Loucy (cell line): ENCODE measurements around the gene DOCK9.

ENCODE experiments used
- H2AFZ ChIP-seq: fragments of 200-600 bp; sonication (generic); 2 replicates; pipeline ENCODE4 v1.6.0; 2016; ENCODE audit warnings: antibody characterized with exemption, mild to moderate bottlenecking, low read length, moderate library complexity
- H3F3A ChIP-seq: fragments of 200-600 bp; 2 replicates; pipeline ENCODE4 v1.6.0; 2016; ENCODE audit warnings: antibody characterized with exemption, low read depth, mild to moderate bottlenecking
- H3K27me3 ChIP-seq: fragments of 200-600 bp; sonication (generic); 2 replicates; pipeline ENCODE4 v1.6.1; 2014; ENCODE audit warnings: low read length, mild to moderate bottlenecking; ENCODE audit not compliant: insufficient read depth, poor library complexity, severe bottlenecking
- H3K36me3 ChIP-seq: fragments of 200-600 bp; sonication (generic); 2 replicates; pipeline ENCODE4 v1.6.1; 2016; ENCODE audit warnings: low read length; ENCODE audit not compliant: insufficient read depth
- H3K4me1 ChIP-seq: fragments of 200-600 bp; sonication (generic); 2 replicates; pipeline ENCODE4 v1.5.1; 2014; ENCODE audit warnings: low read length, mild to moderate bottlenecking; ENCODE audit not compliant: insufficient read depth, poor library complexity, severe bottlenecking
- H3K4me2 ChIP-seq: fragments of 200-600 bp; sonication (generic); 2 replicates; pipeline ENCODE4 v1.6.0; 2014; ENCODE audit warnings: antibody characterized with exemption, low read length, low read depth, mild to moderate bottlenecking; ENCODE audit not compliant: poor library complexity, severe bottlenecking
- H3K4me3 ChIP-seq: fragments of 200-600 bp; sonication (generic); 2 replicates; pipeline ENCODE4 v1.5.1; 2014; ENCODE audit warnings: low read length, mild to moderate bottlenecking, mixed read lengths; ENCODE audit not compliant: poor library complexity, severe bottlenecking
- H3K79me2 ChIP-seq: fragments of 200-600 bp; sonication (generic); 2 replicates; pipeline ENCODE4 v1.6.1; 2014; ENCODE audit warnings: low read length; ENCODE audit not compliant: insufficient read depth
- H3K9ac ChIP-seq: fragments of 200-600 bp; sonication (generic); 2 replicates; pipeline ENCODE4 v1.6.0; 2014; ENCODE audit warnings: mild to moderate bottlenecking, low read depth, low read length, moderate library complexity; ENCODE audit not compliant: poor library complexity, severe bottlenecking
- H3K9me2 ChIP-seq: fragments of 200-600 bp; sonication (generic); replicated peaks from 2 replicates; pipeline ENCODE4 v1.6.1; 2016; ENCODE audit warnings: low read depth, low read length, mixed read lengths
- H3K9me3 ChIP-seq: fragments of 200-600 bp; sonication (generic); 2 replicates; pipeline ENCODE4 v1.6.1; 2014; ENCODE audit warnings: mild to moderate bottlenecking, antibody characterized with exemption, low read length, low read depth; ENCODE audit not compliant: insufficient read depth
- H4K20me1 ChIP-seq: fragments of 200-600 bp; sonication (generic); 2 replicates; pipeline ENCODE4 v1.6.0; 2014; ENCODE audit warnings: antibody characterized with exemption, low read length, mild to moderate bottlenecking; ENCODE audit not compliant: insufficient read depth, poor library complexity, severe bottlenecking
- EZH2phosphoT487 ChIP-seq: fragments of 200-600 bp; IDR thresholded peaks from 2 replicates; pipeline ENCODE4 v1.6.1; 2018; ENCODE audit warnings: antibody characterized with exemption, mild to moderate bottlenecking, moderate library complexity, borderline replicate concordance
- TF ChIP-seq, protein P1 (sequence below): fragments of 200-600 bp; sonication (generic); conservative IDR thresholded peaks from 2 replicates; pipeline ENCODE4 v1.5.1; 2014; ENCODE audit warnings: mild to moderate bottlenecking, antibody characterized with exemption, low read length

The DOCK9 gene

DNA sequence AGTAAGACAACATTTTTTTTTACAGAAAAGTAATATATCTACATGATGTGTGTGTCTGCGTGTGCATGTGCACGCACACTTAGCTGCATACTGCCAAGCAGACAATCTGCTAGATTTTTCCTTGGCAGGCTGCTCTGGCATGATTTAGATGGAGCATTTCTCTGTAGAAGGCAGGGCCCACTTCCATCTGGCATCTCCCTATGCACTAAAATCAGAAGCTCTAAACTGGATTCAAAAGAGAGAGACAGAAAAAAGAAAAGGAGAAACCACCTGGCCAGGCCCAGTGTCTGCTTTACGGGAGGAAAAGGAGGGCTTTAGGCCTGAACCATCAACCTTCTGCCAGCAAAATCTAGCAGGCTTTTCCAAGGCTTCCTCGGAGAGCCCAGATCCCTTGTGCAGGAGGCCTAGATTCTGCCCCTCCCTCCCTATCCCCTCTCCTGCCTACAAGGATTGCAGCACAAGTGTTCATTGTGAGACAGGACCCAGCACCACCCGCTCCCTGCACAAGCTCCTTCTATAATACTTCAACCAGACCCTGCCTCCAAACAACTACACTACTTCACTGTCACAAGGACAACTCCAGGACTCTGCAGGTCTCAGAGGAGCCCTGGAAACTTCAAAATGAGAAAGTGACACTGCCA, 99.3 kb downstream of the DOCK9 start:
- Histone ChIP-seq H3K79me2 (no peaks in the 10 kb centered on the region), H3K36me3 (peaks cover 16% of the 10 kb centered on the region; the same call in 1 of the 2 replicates), H3K9ac (no peak overlapping the region), H2AFZ (no peak overlapping the region), H3K4me3 (no peak overlapping the region), H3K27me3 (no peaks in the 10 kb centered on the region), H3F3A (no peaks in the 10 kb centered on the region), H3K4me1 (no peaks in the 10 kb centered on the region), H3K9me2 (no peaks in the 10 kb centered on the region), H4K20me1 (no peaks in the 10 kb centered on the region), H3K9me3 (no peaks in the 10 kb centered on the region), H3K4me2 (no peak overlapping the region)
- TF ChIP-seq, protein P1, sequence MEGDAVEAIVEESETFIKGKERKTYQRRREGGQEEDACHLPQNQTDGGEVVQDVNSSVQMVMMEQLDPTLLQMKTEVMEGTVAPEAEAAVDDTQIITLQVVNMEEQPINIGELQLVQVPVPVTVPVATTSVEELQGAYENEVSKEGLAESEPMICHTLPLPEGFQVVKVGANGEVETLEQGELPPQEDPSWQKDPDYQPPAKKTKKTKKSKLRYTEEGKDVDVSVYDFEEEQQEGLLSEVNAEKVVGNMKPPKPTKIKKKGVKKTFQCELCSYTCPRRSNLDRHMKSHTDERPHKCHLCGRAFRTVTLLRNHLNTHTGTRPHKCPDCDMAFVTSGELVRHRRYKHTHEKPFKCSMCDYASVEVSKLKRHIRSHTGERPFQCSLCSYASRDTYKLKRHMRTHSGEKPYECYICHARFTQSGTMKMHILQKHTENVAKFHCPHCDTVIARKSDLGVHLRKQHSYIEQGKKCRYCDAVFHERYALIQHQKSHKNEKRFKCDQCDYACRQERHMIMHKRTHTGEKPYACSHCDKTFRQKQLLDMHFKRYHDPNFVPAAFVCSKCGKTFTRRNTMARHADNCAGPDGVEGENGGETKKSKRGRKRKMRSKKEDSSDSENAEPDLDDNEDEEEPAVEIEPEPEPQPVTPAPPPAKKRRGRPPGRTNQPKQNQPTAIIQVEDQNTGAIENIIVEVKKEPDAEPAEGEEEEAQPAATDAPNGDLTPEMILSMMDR: no peak
- no peak for TF ChIP-seq EZH2phosphoT487

DNA sequence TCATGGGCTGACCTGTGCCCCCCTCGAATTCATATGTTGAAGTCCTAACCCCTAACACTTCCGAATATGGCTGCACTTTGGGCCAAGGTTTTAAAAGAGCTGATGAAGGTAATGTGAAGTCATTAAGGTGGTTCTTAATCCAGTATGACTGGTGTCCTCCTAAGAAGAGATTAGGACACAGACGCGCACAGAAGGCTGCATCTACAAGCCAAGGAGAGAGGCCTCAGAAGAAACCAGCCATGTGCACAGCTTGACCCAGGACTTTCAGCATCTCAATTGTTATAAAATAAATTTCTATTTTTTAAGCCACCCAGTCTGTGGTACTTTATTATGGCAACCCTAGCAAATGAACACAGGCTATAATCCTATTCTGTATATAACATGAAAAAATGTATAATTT, 99.9 kb downstream of the DOCK9 start:
- H4K20me1 ChIP-seq: no peaks in the 10 kb centered on the region
- no peaks in the 10 kb centered on the region for H3F3A ChIP-seq
- H3K9me2 ChIP-seq: no peaks in the 10 kb centered on the region
- H3K4me2 ChIP-seq: no peak overlapping the region
- 0 out of 2 replicates have a peak, but pooled peaks cover 4% of the 10 kb centered on the region for H3K9me3 ChIP-seq
- TF ChIP-seq, protein P1: no peak
- TF ChIP-seq EZH2phosphoT487: no peak
- H3K9ac ChIP-seq: no peak overlapping the region
- H3K4me3 ChIP-seq: no peak overlapping the region
- H3K79me2 ChIP-seq: no peaks in the 10 kb centered on the region
- peaks cover 15% of the 10 kb centered on the region; the same call in 1 of the 2 replicates for H3K36me3 ChIP-seq
- no peaks in the 10 kb centered on the region for H3K27me3 ChIP-seq
- no peaks in the 10 kb centered on the region for H3K4me1 ChIP-seq
- no peak overlapping the region for H2AFZ ChIP-seq

DNA sequence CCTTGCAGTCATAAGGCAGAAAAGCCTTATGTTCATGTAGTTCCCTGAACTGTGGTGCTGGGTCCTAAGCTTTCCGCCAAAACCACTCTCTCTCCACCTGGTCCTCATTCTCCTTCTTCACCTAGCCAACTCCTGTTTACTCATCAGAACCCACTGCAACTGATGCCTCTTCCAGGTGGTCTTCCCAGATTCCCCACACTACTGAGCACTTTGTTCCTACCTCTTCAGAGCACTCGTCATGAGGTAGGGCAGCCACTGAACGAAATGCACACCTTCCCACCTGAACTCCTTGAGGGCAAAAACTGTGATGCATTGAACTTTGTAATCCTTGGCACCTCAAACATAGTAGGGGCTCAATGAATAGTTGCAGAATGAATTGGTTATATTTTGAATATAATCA, 100.4 kb downstream of the DOCK9 start:
- 0 out of 2 replicates have a peak, but pooled peaks cover 4% of the 10 kb centered on the region for H3K9me3 ChIP-seq
- no peaks in the 10 kb centered on the region for H3K9me2 ChIP-seq
- H2AFZ ChIP-seq: no peak overlapping the region
- H3K79me2 ChIP-seq: no peaks in the 10 kb centered on the region
- H3K9ac ChIP-seq: no peak overlapping the region
- no peaks in the 10 kb centered on the region for H4K20me1 ChIP-seq
- no peak overlapping the region for H3K4me3 ChIP-seq
- no peaks in the 10 kb centered on the region for H3K27me3 ChIP-seq
- H3K4me1 ChIP-seq: no peaks in the 10 kb centered on the region
- H3K36me3 ChIP-seq: peaks cover 10% of the 10 kb centered on the region; the same call in 1 of the 2 replicates
- H3F3A ChIP-seq: no peaks in the 10 kb centered on the region
- H3K4me2 ChIP-seq: no peak overlapping the region
- TF ChIP-seq EZH2phosphoT487: no peak
- TF ChIP-seq, protein P1: no peak
